ENCODE results near the gene FGF12. TPM values are rescaled to one million over a fixed set of nuclear protein-coding genes. Genes with fewer than 3 reads are reported as not detected.

Gene FGF12
- total RNA-seq, 1 donor from 2014 or later: 7.0 TPM

- H2AFZ ChIP-seq (replicated peaks): no peak overlapping the region
- no peak for TF ChIP-seq EZH2phosphoT487 (IDR thresholded peaks at IDR 0.05)
- no peak for TF ChIP-seq EZH2 (IDR thresholded peaks at IDR 0.05)
- TF ChIP-seq, protein P1, sequence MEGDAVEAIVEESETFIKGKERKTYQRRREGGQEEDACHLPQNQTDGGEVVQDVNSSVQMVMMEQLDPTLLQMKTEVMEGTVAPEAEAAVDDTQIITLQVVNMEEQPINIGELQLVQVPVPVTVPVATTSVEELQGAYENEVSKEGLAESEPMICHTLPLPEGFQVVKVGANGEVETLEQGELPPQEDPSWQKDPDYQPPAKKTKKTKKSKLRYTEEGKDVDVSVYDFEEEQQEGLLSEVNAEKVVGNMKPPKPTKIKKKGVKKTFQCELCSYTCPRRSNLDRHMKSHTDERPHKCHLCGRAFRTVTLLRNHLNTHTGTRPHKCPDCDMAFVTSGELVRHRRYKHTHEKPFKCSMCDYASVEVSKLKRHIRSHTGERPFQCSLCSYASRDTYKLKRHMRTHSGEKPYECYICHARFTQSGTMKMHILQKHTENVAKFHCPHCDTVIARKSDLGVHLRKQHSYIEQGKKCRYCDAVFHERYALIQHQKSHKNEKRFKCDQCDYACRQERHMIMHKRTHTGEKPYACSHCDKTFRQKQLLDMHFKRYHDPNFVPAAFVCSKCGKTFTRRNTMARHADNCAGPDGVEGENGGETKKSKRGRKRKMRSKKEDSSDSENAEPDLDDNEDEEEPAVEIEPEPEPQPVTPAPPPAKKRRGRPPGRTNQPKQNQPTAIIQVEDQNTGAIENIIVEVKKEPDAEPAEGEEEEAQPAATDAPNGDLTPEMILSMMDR (IDR thresholded peaks at IDR 0.05): no peak
- no peaks in the 10 kb centered on the region for H3K27me3 ChIP-seq
- no peaks in the 10 kb centered on the region for H3K4me1 Mint-ChIP-seq
- H3K36me3 Mint-ChIP-seq: no peaks in the 10 kb centered on the region
- H3K4me3 Mint-ChIP-seq: no peak overlapping the region
- peaks cover 5% of the 10 kb centered on the region for H3K27me3 Mint-ChIP-seq (ENCODE audit: insufficient read depth, low read depth)
- H3K36me3 ChIP-seq: no peaks in the 10 kb centered on the region
- H3K4me1 ChIP-seq: no peaks in the 10 kb centered on the region
- no peaks in the 10 kb centered on the region for H3K9me3 ChIP-seq (ENCODE audit: low read depth)
- H3K4me2 ChIP-seq: no peak overlapping the region
- no peak overlapping the region for H3K27ac ChIP-seq
- DNase-seq (ENCODE audit: low spot score): no peak
- H3K9ac ChIP-seq: no peak overlapping the region
- no peak overlapping the region for H3K27ac Mint-ChIP-seq
- H3F3A ChIP-seq (ENCODE audit: low read depth): no peaks in the 10 kb centered on the region
- no peaks in the 10 kb centered on the region for H3K9me3 Mint-ChIP-seq
- H3K79me2 ChIP-seq (ENCODE audit: low read depth): no peaks in the 10 kb centered on the region
- no peak overlapping the region for H3K4me3 ChIP-seq
- H4K20me1 ChIP-seq (ENCODE audit: low read depth): no peaks in the 10 kb centered on the region
These were observed 236.6 kb downstream of the FGF12 start for GRCh38 chr3:192490720-192491119.

- Histone ChIP-seq H3K27me3 (no peaks in the 10 kb centered on the region), H3K9ac (no peak overlapping the region), H2AFZ (replicated peaks) (no peak overlapping the region), H3K27ac (no peak overlapping the region), H3K4me2 (no peak overlapping the region), H3K79me2 (ENCODE audit: low read depth) (no peaks in the 10 kb centered on the region), H3K4me1 (no peaks in the 10 kb centered on the region), H4K20me1 (ENCODE audit: low read depth) (no peaks in the 10 kb centered on the region), H3K4me3 (no peak overlapping the region), H3K36me3 (no peaks in the 10 kb centered on the region), H3F3A (ENCODE audit: low read depth) (no peaks in the 10 kb centered on the region), H3K9me3 (ENCODE audit: low read depth) (no peaks in the 10 kb centered on the region)
- H3K27ac Mint-ChIP-seq: no peak overlapping the region
- DNase-seq (ENCODE audit: low spot score): no peak
- H3K27me3 Mint-ChIP-seq (ENCODE audit: insufficient read depth, low read depth): peaks cover 5% of the 10 kb centered on the region
- no peaks in the 10 kb centered on the region for H3K9me3 Mint-ChIP-seq
- no peak overlapping the region for H3K4me3 Mint-ChIP-seq
- TF ChIP-seq, protein P1 (IDR thresholded peaks at IDR 0.05): no peak
- TF ChIP-seq EZH2 (IDR thresholded peaks at IDR 0.05): no peak
- TF ChIP-seq EZH2phosphoT487 (IDR thresholded peaks at IDR 0.05): no peak
- no peaks in the 10 kb centered on the region for H3K36me3 Mint-ChIP-seq
- no peaks in the 10 kb centered on the region for H3K4me1 Mint-ChIP-seq
These were observed 237.8 kb downstream of the FGF12 start for GRCh38 chr3:192489579-192489978.

DNA sequence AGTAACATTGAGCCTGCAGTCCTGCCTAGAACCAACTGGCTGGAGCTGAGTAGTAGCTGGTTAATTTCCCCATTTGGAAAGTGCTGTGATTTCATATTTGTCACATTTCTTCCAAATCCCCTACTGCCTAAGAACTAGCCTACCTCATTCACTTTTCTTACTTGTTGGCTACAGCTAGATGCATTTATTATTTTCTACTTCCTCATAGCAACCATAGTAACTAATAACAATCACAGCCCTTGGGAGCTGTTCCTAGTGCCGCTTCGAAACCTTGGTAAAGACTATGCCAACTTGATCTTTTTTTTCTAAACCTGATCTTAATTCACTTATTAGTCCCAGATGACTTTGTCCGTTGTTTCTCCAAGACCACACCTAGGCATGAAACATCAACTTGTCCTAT, 240.3 kb downstream of the FGF12 start:
- Mint-ChIP-seq H3K27ac (no peak overlapping the region), H3K4me1 (no peaks in the 10 kb centered on the region), H3K4me3 (no peak overlapping the region), H3K9me3 (no peaks in the 10 kb centered on the region), H3K27me3 (ENCODE audit: insufficient read depth, low read depth) (no peaks in the 10 kb centered on the region), H3K36me3 (no peaks in the 10 kb centered on the region)
- Histone ChIP-seq H3K79me2 (ENCODE audit: low read depth) (no peaks in the 10 kb centered on the region), H4K20me1 (ENCODE audit: low read depth) (no peaks in the 10 kb centered on the region), H3K4me2 (no peak overlapping the region), H2AFZ (replicated peaks) (no peak overlapping the region), H3K27me3 (no peaks in the 10 kb centered on the region), H3K9ac (no peak overlapping the region), H3K36me3 (no peaks in the 10 kb centered on the region), H3K9me3 (ENCODE audit: low read depth) (no peaks in the 10 kb centered on the region), H3K4me1 (no peaks in the 10 kb centered on the region), H3K27ac (no peak overlapping the region), H3K4me3 (no peak overlapping the region), H3F3A (ENCODE audit: low read depth) (no peaks in the 10 kb centered on the region)
- DNase-seq (ENCODE audit: low spot score): no peak
- no peak for TF ChIP-seq EZH2phosphoT487 (IDR thresholded peaks at IDR 0.05)
- TF ChIP-seq, protein P1 (IDR thresholded peaks at IDR 0.05): no peak
- TF ChIP-seq EZH2 (IDR thresholded peaks at IDR 0.05): no peak
